ENCODE measurements around the gene EXOC7.

- no peak for TF ChIP-seq CTCF (conservative IDR thresholded peaks at IDR 0.05; ENCODE audit: low read length)
- TF ChIP-seq EZH2phosphoT487 (IDR thresholded peaks at IDR 0.05; ENCODE audit: borderline replicate concordance, low read depth, low read length): no peak
Measured at GRCh38 chr17:76075364-76076145, 28.0 kb downstream of the EXOC7 start.

Data from OCI-LY7 (cell line).